ENCODE data around the gene SYT14. TPM values are rescaled to one million over a fixed set of nuclear protein-coding genes. Genes with fewer than 3 reads are reported as not detected.
"Not testable (repeated sequence)": the region's sequence is repeated elsewhere in the genome, so short reads cannot be mapped to it uniquely, and the experiment has no call there.

SYT14 gene
- total RNA-seq (2013) = 0.02 TPM
- polyA plus RNA-seq = not detected
- not detected in 2 replicates for polyA minus RNA-seq
- total RNA-seq = 0 to 13.7 (median 0.18) reads per million in 11 experiments

DNA sequence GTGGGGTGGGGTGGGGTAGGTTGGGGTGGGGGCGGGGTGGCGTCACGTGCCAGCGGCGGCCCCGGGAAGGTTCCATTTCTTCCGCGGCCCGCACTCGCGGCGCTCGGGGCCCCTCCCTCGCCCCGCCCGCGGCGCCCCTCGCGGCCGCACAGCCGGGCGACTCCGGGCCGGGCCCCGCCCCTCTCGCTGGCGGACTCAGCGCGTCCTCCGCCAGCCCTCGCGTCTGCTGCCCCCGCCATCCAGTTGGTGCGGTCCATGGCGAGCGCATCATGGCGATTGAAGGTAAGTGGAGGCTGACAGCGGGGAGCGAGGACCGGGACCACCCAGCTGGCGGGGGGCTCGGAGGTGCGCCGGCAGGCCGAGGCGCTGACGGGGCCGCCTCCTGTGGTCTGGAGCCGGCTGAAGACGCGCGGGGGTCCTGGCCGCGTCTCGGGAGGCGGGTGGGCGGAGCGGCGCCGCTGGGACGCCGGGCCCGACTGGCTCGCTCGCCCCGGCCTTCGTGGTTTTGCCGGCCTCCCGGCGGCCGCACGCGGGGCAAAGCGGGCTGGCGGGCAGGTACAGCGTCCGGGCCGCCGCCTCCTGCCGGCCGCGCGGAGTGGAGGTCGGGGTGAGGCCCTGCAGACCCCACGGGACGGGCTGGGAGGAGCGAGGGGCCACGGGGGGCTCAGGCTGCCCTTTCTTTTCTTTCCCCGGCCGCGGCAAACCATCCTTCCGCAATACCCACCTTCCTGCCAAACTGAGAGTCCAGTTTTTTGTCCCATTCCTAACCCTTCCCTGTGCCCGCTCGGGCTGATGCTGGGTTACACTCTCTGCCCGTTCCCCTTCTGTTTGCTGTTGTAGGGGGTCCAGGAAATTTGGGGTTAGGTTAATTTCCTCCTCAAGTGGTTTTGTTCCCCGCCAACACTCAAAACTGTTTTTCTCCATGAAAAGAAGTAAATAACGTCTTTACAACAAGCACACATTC is at the start of gene SYT14:
TSS of gene SYT14 (plus strand) at position 222 of the 964 bp plus-strand sequence. CDS start at position 270, 48 bp downstream.
- peaks cover 2 to 13% (median 9%) of the 10 kb centered on the region in 7 donors for H3K9me3 Mint-ChIP-seq
- no peaks in the 10 kb centered on the region for H3K36me3 ChIP-seq (replicated peaks in 1 of 2; ENCODE audit: control insufficient read depth in 1 of 2, insufficient read depth in 2 of 2, low read length in 2 of 2)
- H3K4me1 Mint-ChIP-seq = peaks cover 4% of the 10 kb centered on the region
- no peak within 1 kb of the TSS for H3K27ac ChIP-seq (ENCODE audit: low read depth in 1 of 2, low read length in 2 of 2)
- DNase-seq = no peak
- WGBS (ENCODE audit: insufficient coverage) = 2% methylated on average over 83 of the region's 98 CpGs
- no peaks in the 10 kb centered on the region for H3K79me2 ChIP-seq (ENCODE audit: insufficient read depth, low read length)
- intact Hi-C loops (cut with micrococcal nuclease) = no loop called here
- no peak within 1 kb of the TSS for H3K4me3 ChIP-seq (replicated peaks in 1 of 3; ENCODE audit: low read depth in 2 of 3, low read length in 3 of 3)
- no peaks in the 10 kb centered on the region for H3K4me1 ChIP-seq (ENCODE audit: control insufficient read depth in 1 of 2, insufficient read depth in 2 of 2, low read length in 2 of 2)
- H3K4me2 ChIP-seq (replicated peaks; ENCODE audit: extremely low read depth, low read length, poor library complexity, severe bottlenecking) = no peak within 1 kb of the TSS
- H4K20me1 ChIP-seq (ENCODE audit: insufficient read depth, low read length) = no peaks in the 10 kb centered on the region
- peaks cover 3 to 8% of the 10 kb centered on the region in 2 donors for H3K36me3 Mint-ChIP-seq
- no peak within 1 kb of the TSS for H2AFZ ChIP-seq (ENCODE audit: insufficient read depth, low read depth, low read length, poor library complexity, severe bottlenecking)
- no peaks in the 10 kb centered on the region for H3K9me3 ChIP-seq (replicated peaks in 1 of 2; ENCODE audit: control insufficient read depth in 1 of 2, insufficient read depth in 1 of 2, low read length in 2 of 2)
- peaks cover 31 to 37% of the 10 kb centered on the region in 2 donors for H3K27me3 ChIP-seq (ENCODE audit: control insufficient read depth in 2 of 2, insufficient read depth in 2 of 2, low read length in 2 of 2)
- peak within 1 kb of the TSS; percentile 17 to 88 for H3K4me3 Mint-ChIP-seq
- no peak within 1 kb of the TSS for H3K9ac ChIP-seq (ENCODE audit: insufficient read depth, low read length, poor library complexity, severe bottlenecking)
- peaks cover 28 to 48% (median 37%) of the 10 kb centered on the region in 3 donors for H3K27me3 Mint-ChIP-seq (ENCODE audit: low read depth in 3 of 3)
- H3K27ac Mint-ChIP-seq = no peak within 1 kb of the TSS
- TF ChIP-seq, protein P1, sequence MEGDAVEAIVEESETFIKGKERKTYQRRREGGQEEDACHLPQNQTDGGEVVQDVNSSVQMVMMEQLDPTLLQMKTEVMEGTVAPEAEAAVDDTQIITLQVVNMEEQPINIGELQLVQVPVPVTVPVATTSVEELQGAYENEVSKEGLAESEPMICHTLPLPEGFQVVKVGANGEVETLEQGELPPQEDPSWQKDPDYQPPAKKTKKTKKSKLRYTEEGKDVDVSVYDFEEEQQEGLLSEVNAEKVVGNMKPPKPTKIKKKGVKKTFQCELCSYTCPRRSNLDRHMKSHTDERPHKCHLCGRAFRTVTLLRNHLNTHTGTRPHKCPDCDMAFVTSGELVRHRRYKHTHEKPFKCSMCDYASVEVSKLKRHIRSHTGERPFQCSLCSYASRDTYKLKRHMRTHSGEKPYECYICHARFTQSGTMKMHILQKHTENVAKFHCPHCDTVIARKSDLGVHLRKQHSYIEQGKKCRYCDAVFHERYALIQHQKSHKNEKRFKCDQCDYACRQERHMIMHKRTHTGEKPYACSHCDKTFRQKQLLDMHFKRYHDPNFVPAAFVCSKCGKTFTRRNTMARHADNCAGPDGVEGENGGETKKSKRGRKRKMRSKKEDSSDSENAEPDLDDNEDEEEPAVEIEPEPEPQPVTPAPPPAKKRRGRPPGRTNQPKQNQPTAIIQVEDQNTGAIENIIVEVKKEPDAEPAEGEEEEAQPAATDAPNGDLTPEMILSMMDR (IDR thresholded peaks at IDR 0.05) = no peak

DNA sequence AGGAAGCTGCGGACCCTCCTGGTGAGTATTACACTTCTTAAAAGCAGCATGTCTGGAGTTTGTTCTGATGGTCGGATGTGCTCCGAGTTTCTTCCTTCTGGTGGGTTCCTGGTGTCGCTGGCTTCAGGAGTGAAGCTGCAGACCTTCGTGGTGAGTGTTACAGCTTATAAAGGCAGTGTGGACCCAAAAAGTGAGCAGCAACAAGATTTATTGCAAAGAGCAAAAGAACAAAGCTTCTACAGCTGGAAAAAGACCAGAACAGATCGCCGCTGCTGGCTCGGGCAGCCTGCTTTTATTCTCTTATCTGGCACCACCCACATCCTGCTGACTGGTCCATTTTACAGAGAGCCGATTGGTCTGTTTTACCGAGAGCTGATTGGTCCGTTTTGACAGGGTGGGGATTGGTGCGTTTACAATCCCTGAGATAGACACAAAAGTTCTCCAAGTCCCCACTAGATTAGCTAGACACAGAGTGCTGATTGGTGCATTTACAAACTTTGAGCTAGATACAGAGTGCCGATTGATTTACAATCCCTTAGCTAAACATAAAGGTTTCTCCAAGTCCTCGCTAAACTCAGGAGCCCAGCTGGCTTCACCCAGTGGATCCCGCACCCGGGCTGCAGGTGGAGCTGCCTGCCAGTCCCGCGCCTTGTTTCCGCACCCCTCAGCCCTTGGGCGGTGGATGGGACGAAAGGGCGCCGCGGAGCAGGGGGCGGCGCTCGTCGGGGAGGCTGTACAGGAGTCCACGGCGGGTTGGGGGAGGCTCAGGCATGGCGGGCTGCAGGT is 49.5 kb upstream of the SYT14 start:
- H3K36me3 Mint-ChIP-seq; intact Hi-C loops (cut with micrococcal nuclease): not testable (repeated sequence)

More for the DNA sequence above, 49.5 kb upstream of the SYT14 start:
- not testable (repeated sequence) for H3K9me3 Mint-ChIP-seq; H3K4me2 ChIP-seq (replicated peaks; ENCODE audit: extremely low read depth, low read length, poor library complexity, severe bottlenecking); H3K36me3 ChIP-seq (replicated peaks in 1 of 2; ENCODE audit: control insufficient read depth in 1 of 2, insufficient read depth in 2 of 2, low read length in 2 of 2); DNase-seq; H3K79me2 ChIP-seq (ENCODE audit: insufficient read depth, low read length); H3K4me3 ChIP-seq (replicated peaks in 1 of 3; ENCODE audit: low read depth in 2 of 3, low read length in 3 of 3); H3K4me1 ChIP-seq (ENCODE audit: control insufficient read depth in 1 of 2, insufficient read depth in 2 of 2, low read length in 2 of 2); H3K27ac ChIP-seq (ENCODE audit: low read depth in 1 of 2, low read length in 2 of 2); H3K4me1 Mint-ChIP-seq; H3K9me3 ChIP-seq (replicated peaks in 1 of 2; ENCODE audit: control insufficient read depth in 1 of 2, insufficient read depth in 1 of 2, low read length in 2 of 2); H3K27me3 Mint-ChIP-seq (ENCODE audit: low read depth in 3 of 3); H3K4me3 Mint-ChIP-seq; H3K27me3 ChIP-seq (ENCODE audit: control insufficient read depth in 2 of 2, insufficient read depth in 2 of 2, low read length in 2 of 2); H3K9ac ChIP-seq (ENCODE audit: insufficient read depth, low read length, poor library complexity, severe bottlenecking); H4K20me1 ChIP-seq (ENCODE audit: insufficient read depth, low read length); H3K27ac Mint-ChIP-seq; H2AFZ ChIP-seq (ENCODE audit: insufficient read depth, low read depth, low read length, poor library complexity, severe bottlenecking)
- 92% methylated on average over 18 of the region's 31 CpGs for WGBS (ENCODE audit: insufficient coverage)

All from CD14-positive monocyte (primary cell).